H1 (cell line): ENCODE results near the gene PCBD1.

ENCODE experiments used
- CTCF ChIP-seq, 3 experiments: IDR thresholded peaks; 1 replicate in 2 of 3; 2 replicates in 1 of 3; pipeline versions ENCODE4 v1.5.1 to v1.6.1; 2011; ENCODE audit warnings: low read length in 3 of 3, mild to moderate bottlenecking in 3 of 3, inconsistent platforms in 2 of 3, low read depth in 1 of 3, moderate library complexity in 1 of 3; ENCODE audit not compliant: insufficient read depth in 1 of 3; ENCODE audit errors: control extremely low read depth in 1 of 3
- RAD21 ChIP-seq, 2 experiments: IDR thresholded peaks in 1 of 2; conservative IDR thresholded peaks in 1 of 2; 2 replicates each; pipeline ENCODE4 v1.6.1; 2011; ENCODE audit warnings: low read depth in 2 of 2, low read length in 2 of 2, improper control_type of control experiment in 1 of 2, inconsistent platforms in 1 of 2, mild to moderate bottlenecking in 1 of 2, moderate library complexity in 1 of 2

- no peak for TF ChIP-seq CTCF (IDR thresholded peaks at IDR 0.05; ENCODE audit: control extremely low read depth in 1 of 3, insufficient read depth in 1 of 3, low read depth in 1 of 3, low read length in 3 of 3)
- TF ChIP-seq RAD21 (IDR thresholded peaks at IDR 0.05 in 1 of 2, conservative IDR thresholded peaks at IDR 0.05 in 1 of 2; ENCODE audit: low read depth in 2 of 2, low read length in 2 of 2) = no peak
These were observed 42.5 kb downstream of the PCBD1 start for GRCh38 chr10:70845816-70846215.
